HK-2 (cell line): Measurements from ENCODE around the gene RHOG.

Source experiments
- DNase-seq: peaks from one replicate; pipeline ENCODE4 v3.0.0-alpha.2; 2018; ENCODE audit not compliant: unreplicated experiment

The RHOG gene

GRCh38 chr11:3859373-3859881 is 18.7 kb upstream of the RHOG start:
- no peak for DNase-seq

DNA sequence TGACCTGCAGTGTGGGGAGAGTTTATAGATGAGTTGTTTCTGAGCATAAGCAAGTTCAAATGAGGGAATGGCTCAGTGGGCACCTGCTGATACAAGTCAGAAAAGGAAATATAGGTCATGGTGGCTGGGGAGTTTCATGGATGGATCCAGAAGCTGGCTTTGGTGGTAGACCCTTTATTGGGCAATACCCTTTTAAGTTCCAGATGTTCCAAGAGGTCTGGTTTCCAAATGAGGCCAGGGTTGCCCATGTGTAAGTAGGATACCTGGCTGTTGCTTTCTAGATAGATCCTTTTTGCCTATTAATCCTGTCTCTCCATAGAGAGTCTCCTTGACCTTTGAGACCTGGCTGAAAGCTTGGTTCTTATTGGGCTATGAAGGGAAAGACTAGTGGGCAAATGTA is 16.9 kb upstream of the RHOG start:
- DNase-seq = no peak

- no peak for DNase-seq
Observed at GRCh38 chr11:3856856-3857553, 16.2 kb upstream of the RHOG start.

DNA sequence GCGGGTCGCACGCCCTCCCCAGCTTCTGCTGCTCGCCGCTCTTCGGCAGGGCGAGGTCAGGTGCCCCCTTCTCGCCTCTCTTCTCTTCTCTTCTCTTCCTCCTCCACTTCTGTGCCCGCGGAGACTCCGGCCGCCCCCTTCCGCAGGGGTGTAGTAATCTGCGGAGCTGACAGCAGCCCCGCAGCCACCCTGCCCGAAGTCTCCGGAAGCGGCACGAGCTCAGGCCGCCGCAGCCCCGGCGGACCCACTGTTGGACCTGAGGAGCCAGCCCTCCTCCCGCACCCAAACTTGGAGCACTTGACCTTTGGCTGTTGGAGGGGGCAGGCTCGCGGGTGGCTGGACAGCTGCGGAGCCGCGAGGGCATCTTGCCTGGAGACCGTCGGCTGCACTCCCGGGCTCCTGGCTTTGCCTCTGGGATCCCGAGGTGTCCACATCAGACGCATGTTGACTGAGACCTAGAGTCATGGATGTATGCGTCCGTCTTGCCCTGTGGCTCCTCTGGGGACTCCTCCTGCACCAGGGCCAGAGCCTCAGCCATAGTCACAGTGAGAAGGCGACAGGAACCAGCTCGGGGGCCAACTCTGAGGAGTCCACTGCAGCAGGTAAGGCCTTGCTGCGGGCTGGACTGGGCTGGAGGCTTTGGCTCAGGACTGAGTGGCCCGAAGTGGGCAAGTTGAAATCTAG is 15.2 kb upstream of the RHOG start:
- DNase-seq = peak; percentile 67

GRCh38 chr11:3854977-3855807 is 14.4 kb upstream of the RHOG start, which contains the start of gene STIM1:
Gene STIM1, plus strand, starts transcription at chr11:3855664. Its CDS starts 607 bp downstream, at chr11:3856271.
- peak; percentile 94 for DNase-seq

- no peak for DNase-seq
Observed at GRCh38 chr11:3854660-3854976, 13.9 kb upstream of the RHOG start.

GRCh38 chr11:3853899-3854659 is 13.3 kb upstream of the RHOG start:
- no peak for DNase-seq

DNA sequence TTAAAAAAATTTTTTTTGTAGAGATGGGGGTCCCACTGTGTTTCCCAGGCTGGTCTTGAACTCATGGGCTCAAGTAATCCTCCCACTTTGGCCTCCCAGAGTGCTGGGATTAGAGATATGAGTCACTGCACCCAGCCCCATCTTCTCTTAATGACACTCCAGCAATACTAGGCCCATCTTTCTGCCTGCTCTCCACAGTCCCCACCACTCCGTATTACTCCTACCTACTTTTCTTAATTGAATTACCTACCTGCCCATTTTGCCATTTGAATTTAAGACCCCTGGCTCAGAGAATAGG is 12.7 kb upstream of the RHOG start:
- DNase-seq = no peak

- no peak for DNase-seq
Observed at GRCh38 chr11:3849297-3849874, 8.6 kb upstream of the RHOG start.

DNA sequence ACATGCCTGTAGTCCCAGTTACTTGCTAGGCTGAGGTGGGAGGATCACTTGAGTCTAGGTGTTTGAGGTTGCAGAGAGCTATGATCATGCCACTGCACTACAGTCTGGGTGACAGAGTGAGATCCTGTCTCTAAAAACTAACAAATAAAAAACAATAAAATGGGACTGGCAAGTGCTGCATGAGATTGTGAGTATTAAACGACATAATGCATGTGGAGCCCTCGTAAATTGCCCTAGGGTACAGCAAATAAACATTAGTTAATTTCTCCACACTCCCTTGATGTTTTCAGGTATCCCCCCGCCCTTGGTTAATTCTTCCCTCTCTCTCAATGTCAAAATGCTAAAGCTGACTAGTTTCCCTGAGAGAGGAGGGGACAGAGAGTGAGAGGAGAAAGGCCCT is 4.9 kb upstream of the RHOG start:
- no peak for DNase-seq

DNA sequence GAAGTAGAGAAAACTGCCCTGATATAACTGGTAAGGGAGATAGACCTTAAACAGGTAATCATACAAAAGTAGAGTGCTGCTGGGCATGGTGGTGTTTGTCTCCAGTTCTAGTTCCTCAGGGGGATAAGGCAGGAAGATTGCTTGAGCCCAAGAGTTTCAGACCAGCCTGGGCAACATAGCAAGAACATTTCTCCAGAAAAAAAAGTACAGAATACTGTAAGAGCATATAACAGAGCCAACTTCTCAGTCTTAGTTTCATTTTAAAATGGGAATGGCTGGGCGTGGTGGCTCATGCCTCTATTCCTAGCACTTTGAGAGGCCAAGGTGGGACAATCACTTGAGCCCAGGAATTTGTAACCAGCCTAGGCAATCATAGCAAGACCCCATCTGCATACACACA is 4.5 kb upstream of the RHOG start:
- no peak for DNase-seq

DNA sequence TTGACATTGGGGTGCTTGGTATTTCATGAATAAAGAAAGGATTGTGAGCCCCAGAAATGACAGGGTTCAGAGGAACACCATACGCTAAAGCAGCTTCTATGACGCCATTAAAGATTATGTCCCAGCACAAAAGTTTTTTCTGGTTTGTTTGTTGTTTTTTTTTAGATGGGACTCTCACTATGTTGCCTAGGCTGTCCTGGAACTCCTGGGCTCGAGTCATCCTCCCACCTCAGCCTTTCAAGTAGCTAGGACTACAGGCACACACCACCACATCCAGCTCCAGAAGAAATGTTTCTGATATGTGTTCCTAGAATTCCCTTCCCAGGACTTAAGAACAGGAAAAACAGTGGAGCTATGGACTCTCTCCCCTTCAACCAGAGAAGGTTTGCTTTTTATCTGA is 2.6 kb upstream of the RHOG start:
- DNase-seq = no peak

GRCh38 chr11:3841426-3842350 is 929 bp upstream of the RHOG start:
- DNase-seq = peak; percentile 80

- DNase-seq = no peak
Observed at GRCh38 chr11:3840004-3840869, 522 bp downstream of the RHOG start.

GRCh38 chr11:3838504-3838903 is 2.3 kb downstream of the RHOG start:
- DNase-seq = no peak

DNA sequence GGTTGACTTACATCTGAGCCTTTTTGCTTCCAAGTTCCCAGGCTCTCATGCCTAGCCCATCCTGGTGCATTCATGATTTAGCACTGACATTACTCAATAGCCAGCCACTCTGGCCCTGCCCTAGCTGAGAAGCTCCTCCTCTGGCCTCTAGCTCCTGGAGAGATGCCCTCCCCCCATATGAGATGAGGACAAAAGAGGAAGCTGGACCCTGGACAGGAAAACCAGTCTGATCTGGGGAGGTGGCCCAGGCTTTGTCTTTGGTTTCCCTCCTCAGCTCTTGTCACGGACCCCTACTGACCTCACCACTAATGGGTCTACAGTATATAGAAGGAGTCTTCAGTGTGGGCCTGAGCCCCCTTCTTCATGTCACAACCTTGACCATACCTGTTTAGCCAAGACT is 3.0 kb downstream of the RHOG start:
- no peak for DNase-seq

- DNase-seq = no peak
Observed at GRCh38 chr11:3836903-3837302, 3.9 kb downstream of the RHOG start.

DNA sequence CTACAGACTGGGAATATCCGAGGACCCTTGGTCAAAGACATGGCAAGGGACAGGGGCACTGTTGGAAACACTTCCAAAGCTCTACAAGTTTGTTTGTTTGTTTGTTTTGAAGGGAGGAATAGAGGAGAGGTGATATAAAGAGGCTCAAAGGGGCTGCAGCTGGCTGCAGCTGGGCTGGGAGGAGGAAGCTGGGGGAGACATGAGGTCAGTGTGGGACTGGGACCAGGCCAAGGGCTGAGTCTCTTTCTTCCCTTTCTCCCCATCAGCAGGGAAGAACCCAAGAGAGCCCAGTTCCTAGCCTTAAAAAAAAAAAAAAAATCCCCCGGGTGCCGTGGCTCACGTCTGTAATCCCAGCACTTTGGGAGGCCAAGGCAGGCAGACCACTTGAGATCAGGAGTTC is 5.0 kb downstream of the RHOG start:
- no peak for DNase-seq

GRCh38 chr11:3834664-3835461 is 5.9 kb downstream of the RHOG start:
- DNase-seq = no peak
